SU-DHL-6 (cell line): Measurements from ENCODE around the gene TRPT1.
A peak's percentile ranks its signal among the peaks of the same experiment; 100 is the strongest.

ENCODE experiments used
- H2AFZ ChIP-seq: fragments of 200-600 bp; sonication (generic); 2 replicates; pipeline ENCODE4 v1.6.1; 2014; ENCODE audit warnings: low read depth, mild to moderate bottlenecking, moderate library complexity, mixed read lengths, antibody characterized with exemption, low read length; ENCODE audit not compliant: severe bottlenecking
- H3F3A ChIP-seq: fragments of 200-600 bp; shearing (Covaris generic); 2 replicates; pipeline ENCODE4 v1.6.0; 2016; ENCODE audit warnings: antibody characterized with exemption, mild to moderate bottlenecking; ENCODE audit not compliant: insufficient read depth
- H3K27ac ChIP-seq: fragments of 200-600 bp; sonication (generic); 2 replicates; pipeline ENCODE4 v1.5.1; 2016; ENCODE audit warnings: low read depth, mild to moderate bottlenecking, low read length, moderate library complexity, mixed read lengths
- H3K27me3 ChIP-seq: fragments of 200-600 bp; sonication (generic), shearing (Covaris generic); 2 replicates; pipeline ENCODE4 v1.6.0; 2014; ENCODE audit warnings: mild to moderate bottlenecking, low read length
- H3K36me3 ChIP-seq: fragments of 200-600 bp; sonication (generic); 2 replicates; pipeline ENCODE4 v1.6.1; 2014; ENCODE audit warnings: mild to moderate bottlenecking, low read length, mixed read lengths
- H3K4me2 ChIP-seq: fragments of 300-600, 200-600 bp; shearing (Covaris generic), sonication (generic); 2 replicates; pipeline ENCODE4 v1.6.0; 2014; ENCODE audit warnings: low read length, low read depth, mild to moderate bottlenecking; ENCODE audit not compliant: poor library complexity, severe bottlenecking
- H3K4me3 ChIP-seq: fragments of 200-600 bp; sonication (generic); 2 replicates; pipeline ENCODE4 v1.5.1; 2014; ENCODE audit warnings: antibody characterized with exemption, low read length, mild to moderate bottlenecking, mixed read lengths; ENCODE audit not compliant: insufficient read depth, poor library complexity, severe bottlenecking
- H3K79me2 ChIP-seq: fragments of 200-600 bp; sonication (generic); 2 replicates; pipeline ENCODE4 v1.6.1; 2014; ENCODE audit warnings: mild to moderate bottlenecking, low read length, moderate library complexity; ENCODE audit not compliant: insufficient read depth
- H3K9ac ChIP-seq: fragments of 200-600 bp; sonication (generic); 2 replicates; pipeline ENCODE4 v1.7.0; 2014; ENCODE audit warnings: mild to moderate bottlenecking, low read length
- H3K9me2 ChIP-seq: fragments of 200-600 bp; sonication (generic); replicated peaks from 2 replicates; pipeline ENCODE4 v1.6.1; 2014; ENCODE audit warnings: low read length; ENCODE audit not compliant: insufficient read depth
- H3K9me3 ChIP-seq: fragments of 200-600 bp; sonication (generic); 2 replicates; pipeline ENCODE4 v1.6.1; 2014; ENCODE audit warnings: low read length, mixed read lengths; ENCODE audit not compliant: insufficient read depth
- H4K20me1 ChIP-seq: fragments of 200-600 bp; sonication (generic); 2 replicates; pipeline ENCODE4 v1.6.1; 2014; ENCODE audit warnings: low read depth, mild to moderate bottlenecking, antibody characterized with exemption, low read length, moderate library complexity, mixed read lengths
- EZH2phosphoT487 ChIP-seq: fragments of 200-600 bp; sonication (generic), shearing (Covaris generic); conservative IDR thresholded peaks from 2 replicates; pipeline ENCODE4 v1.6.1; 2018; ENCODE audit warnings: mild to moderate bottlenecking, antibody characterized with exemption, low read length, moderate library complexity, mixed read lengths
- TF ChIP-seq, protein P1 (sequence below): fragments of 200-600 bp; sonication (generic); IDR thresholded peaks from one replicate; pipeline ENCODE4 v1.5.1; 2017; ENCODE audit warnings: antibody characterized with exemption, mild to moderate bottlenecking, low read length, moderate library complexity; ENCODE audit not compliant: insufficient read depth, poor library complexity, severe bottlenecking

The TRPT1 gene

DNA sequence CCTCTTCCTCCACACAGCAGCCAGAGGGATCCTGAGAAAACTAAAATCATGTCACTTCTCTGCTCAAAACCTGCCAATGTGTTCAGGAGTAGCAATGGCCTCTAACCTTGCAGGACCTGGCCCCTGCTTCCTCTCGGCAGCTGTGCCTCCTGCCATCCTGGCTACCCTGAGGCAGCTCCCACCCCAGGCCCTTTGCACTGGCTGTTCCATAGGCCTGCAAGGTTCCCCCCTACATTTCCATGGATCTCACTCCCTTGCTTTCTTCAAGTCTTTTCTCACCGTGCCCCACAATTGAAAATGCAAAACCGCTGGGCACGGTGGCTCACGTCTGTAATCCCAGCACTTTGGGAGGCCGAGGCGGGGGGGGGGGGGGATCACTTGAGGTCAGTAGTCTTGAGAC is 42.1 kb downstream of the TRPT1 start:
- no peaks in the 10 kb centered on the region; the same call in 1 of the 2 replicates for H3K36me3 ChIP-seq
- H3K9ac ChIP-seq, result no peak overlapping the region; the same call in 1 of the 2 replicates
- no peaks in the 10 kb centered on the region for H3K9me2 ChIP-seq
- TF ChIP-seq, protein P1, sequence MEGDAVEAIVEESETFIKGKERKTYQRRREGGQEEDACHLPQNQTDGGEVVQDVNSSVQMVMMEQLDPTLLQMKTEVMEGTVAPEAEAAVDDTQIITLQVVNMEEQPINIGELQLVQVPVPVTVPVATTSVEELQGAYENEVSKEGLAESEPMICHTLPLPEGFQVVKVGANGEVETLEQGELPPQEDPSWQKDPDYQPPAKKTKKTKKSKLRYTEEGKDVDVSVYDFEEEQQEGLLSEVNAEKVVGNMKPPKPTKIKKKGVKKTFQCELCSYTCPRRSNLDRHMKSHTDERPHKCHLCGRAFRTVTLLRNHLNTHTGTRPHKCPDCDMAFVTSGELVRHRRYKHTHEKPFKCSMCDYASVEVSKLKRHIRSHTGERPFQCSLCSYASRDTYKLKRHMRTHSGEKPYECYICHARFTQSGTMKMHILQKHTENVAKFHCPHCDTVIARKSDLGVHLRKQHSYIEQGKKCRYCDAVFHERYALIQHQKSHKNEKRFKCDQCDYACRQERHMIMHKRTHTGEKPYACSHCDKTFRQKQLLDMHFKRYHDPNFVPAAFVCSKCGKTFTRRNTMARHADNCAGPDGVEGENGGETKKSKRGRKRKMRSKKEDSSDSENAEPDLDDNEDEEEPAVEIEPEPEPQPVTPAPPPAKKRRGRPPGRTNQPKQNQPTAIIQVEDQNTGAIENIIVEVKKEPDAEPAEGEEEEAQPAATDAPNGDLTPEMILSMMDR, result no peak
- TF ChIP-seq EZH2phosphoT487, result no peak
- peak overlapping the region; percentile 98 for H3K4me2 ChIP-seq
- 0 out of 2 replicates have a peak, but pooled peaks cover 7% of the 10 kb centered on the region for H3F3A ChIP-seq
- H2AFZ ChIP-seq, result no peak overlapping the region
- H3K27me3 ChIP-seq, result no peaks in the 10 kb centered on the region
- H4K20me1 ChIP-seq, result no peaks in the 10 kb centered on the region; the same call in 1 of the 2 replicates
- no peak overlapping the region for H3K4me3 ChIP-seq
- H3K79me2 ChIP-seq, result peaks cover 12% of the 10 kb centered on the region
- no peak overlapping the region for H3K27ac ChIP-seq
- no peaks in the 10 kb centered on the region for H3K9me3 ChIP-seq

DNA sequence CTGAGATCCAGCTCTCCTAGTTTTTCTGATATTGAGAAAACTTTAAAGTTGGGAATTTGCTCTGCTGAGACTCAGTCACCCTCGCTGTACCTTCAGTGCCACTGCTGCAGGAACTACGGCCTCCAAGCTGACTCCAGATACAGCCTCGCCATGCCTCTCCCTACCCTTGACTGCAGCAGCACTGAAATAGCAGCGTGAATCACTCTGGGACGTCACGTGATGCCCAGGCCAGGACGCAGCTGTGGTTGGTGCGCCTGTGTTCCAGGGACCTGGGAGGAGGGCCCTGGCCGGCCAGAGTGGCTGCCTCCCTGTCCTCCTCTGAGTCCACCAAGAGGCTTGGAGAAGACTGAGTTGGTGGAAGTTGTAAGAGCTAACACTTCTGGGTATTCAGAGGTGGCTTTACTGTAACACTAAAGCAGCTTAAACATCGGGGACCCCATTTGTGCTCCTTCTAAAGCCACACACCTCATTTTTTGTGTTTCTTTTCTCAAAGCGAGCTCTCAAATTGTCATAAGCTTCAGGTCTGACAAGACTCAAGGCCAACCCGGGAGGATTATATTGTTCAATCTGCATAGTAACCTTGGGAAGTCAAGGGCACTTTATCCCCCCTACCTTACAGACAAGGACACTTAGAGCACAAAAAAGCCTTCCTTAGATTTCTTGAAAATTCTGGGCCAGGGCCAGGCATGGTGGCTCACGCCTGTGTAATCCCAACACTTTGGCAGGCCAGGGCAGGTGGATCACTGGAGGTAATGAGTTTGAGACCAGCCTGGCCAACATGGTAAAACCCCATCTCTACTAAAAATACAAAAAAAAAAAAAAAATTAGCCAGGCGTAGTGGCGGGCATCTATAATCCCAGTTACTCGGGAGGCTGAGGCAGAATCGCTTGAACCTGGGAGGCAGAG is 44.2 kb downstream of the TRPT1 start:
- Histone ChIP-seq H2AFZ (no peak overlapping the region), H4K20me1 (no peaks in the 10 kb centered on the region), H3K9me3 (no peaks in the 10 kb centered on the region), H3K36me3 (no peaks in the 10 kb centered on the region), H3K9ac (peak overlapping the region; percentile 17), H3K79me2 (peaks cover 12% of the 10 kb centered on the region), H3K9me2 (no peaks in the 10 kb centered on the region), H3K27ac (peak overlapping the region; percentile 12; the same call in 1 of the 2 replicates), H3K4me2 (peak overlapping the region; percentile 46), H3F3A (0 out of 2 replicates have a peak, but pooled peaks cover 7% of the 10 kb centered on the region), H3K27me3 (no peaks in the 10 kb centered on the region), H3K4me3 (peak overlapping the region; percentile 12)
- TF ChIP-seq EZH2phosphoT487, result no peak
- TF ChIP-seq, protein P1, result no peak

DNA sequence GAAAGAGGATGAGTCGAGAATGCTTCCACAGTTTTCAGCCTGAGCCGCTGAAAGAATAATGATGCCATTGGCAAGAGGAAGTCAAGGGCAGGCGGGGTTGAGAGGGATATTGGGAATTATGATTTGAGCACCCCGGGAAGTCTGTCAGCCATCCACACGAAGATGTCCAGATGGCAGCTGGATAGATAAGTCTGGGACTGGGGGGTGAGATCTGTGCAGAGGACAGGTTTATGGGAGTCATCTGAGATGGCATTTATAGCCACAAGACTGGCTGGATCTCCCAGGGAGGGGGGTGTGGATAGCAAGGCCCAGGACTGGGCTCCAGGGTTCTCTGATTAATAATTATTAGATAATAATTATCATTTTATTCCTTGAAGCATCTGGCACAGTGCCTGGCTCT is 45.1 kb downstream of the TRPT1 start:
- TF ChIP-seq, protein P1, result no peak
- TF ChIP-seq EZH2phosphoT487, result no peak
- H3K4me3 ChIP-seq, result no peak overlapping the region
- H3K9ac ChIP-seq, result 0 out of 2 replicates have a peak overlapping the region, but pooled peaks have one; percentile 17
- H3K4me2 ChIP-seq, result peak overlapping the region; percentile 46
- peaks cover 12% of the 10 kb centered on the region for H3K79me2 ChIP-seq
- 0 out of 2 replicates have a peak, but pooled peaks cover 7% of the 10 kb centered on the region for H3F3A ChIP-seq
- no peaks in the 10 kb centered on the region for H4K20me1 ChIP-seq
- no peaks in the 10 kb centered on the region for H3K36me3 ChIP-seq
- no peaks in the 10 kb centered on the region for H3K9me2 ChIP-seq
- H2AFZ ChIP-seq, result no peak overlapping the region
- H3K9me3 ChIP-seq, result no peaks in the 10 kb centered on the region
- no peak overlapping the region for H3K27ac ChIP-seq
- H3K27me3 ChIP-seq, result no peaks in the 10 kb centered on the region
